C4-2B (cell line): ENCODE results near the gene AFF3.

Source experiments
- H3K27ac ChIP-seq: fragments of 450-650 bp; 2 replicates; pipeline ENCODE4 v1.5.1; 2017
- ZFX ChIP-seq: fragments of 450-650 bp; IDR thresholded peaks from 2 replicates; pipeline ENCODE4 v1.6.1; 2017
- TF ChIP-seq, protein P1 (sequence below): fragments of 450-650 bp; conservative IDR thresholded peaks from 2 replicates; pipeline ENCODE4 v1.5.1; 2017; ENCODE audit warnings: mild to moderate bottlenecking

AFF3 gene

DNA sequence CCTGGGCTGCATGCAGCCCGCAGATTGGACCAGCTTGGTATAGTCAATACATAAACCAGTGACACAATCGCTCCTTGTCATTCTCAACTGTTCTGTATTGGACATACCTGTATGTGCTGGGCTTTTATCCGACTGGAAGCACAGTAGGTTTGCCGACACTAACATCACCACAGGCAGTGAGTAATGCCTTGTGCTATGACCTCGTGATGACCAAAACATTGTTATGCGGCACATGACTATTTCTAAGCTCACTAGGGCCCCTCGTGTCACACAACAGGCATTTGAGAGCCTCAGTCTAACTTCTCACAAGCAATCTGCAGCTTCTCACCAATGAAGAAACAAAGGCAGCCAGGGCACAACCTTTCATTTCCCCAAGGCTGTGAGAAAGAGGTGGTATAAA lies 320.8 kb downstream of the AFF3 start:
- H3K27ac ChIP-seq = peak overlapping the region; percentile 15; the same call in 1 of the 2 replicates
- TF ChIP-seq ZFX = no peak
- TF ChIP-seq, protein P1, sequence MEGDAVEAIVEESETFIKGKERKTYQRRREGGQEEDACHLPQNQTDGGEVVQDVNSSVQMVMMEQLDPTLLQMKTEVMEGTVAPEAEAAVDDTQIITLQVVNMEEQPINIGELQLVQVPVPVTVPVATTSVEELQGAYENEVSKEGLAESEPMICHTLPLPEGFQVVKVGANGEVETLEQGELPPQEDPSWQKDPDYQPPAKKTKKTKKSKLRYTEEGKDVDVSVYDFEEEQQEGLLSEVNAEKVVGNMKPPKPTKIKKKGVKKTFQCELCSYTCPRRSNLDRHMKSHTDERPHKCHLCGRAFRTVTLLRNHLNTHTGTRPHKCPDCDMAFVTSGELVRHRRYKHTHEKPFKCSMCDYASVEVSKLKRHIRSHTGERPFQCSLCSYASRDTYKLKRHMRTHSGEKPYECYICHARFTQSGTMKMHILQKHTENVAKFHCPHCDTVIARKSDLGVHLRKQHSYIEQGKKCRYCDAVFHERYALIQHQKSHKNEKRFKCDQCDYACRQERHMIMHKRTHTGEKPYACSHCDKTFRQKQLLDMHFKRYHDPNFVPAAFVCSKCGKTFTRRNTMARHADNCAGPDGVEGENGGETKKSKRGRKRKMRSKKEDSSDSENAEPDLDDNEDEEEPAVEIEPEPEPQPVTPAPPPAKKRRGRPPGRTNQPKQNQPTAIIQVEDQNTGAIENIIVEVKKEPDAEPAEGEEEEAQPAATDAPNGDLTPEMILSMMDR = no peak

DNA sequence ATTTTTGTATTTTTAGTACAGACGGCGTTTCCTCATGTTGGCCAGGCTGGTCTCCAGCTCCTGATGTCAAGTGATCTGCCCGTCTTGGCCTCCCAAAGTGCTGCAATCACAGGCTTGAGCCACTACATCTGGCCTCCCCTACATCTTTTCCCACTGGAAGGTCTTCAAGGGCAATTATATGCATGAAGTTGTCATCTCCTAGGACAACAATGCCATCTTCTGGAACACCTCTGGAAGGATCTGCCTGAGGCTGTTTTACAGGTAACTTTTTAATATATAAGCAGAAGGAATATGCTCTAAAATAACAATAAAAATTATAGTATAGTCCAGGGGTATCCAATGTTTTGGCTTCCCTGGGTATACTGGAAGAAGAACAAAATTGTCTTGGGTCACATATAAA lies 321.4 kb downstream of the AFF3 start:
- TF ChIP-seq ZFX = no peak
- TF ChIP-seq, protein P1 = no peak
- no peak overlapping the region for H3K27ac ChIP-seq

DNA sequence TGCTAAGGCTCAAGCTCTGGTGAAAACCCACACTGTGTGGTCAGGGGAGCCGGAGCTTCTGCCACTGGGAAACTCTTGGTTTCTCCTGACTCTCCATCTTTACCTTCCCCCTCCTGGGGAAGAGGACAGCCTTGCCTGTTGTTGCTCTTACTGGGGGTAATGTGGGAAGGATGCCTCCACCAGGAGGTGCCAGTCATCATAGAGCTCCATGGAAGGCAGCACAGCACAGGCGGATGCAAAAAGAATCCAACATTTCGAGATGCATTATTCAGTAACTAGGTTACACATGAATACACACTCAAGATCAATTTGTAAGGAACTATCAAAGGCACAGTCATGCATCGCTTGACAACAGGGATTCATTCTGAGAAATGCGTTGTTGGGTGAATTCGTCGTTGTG lies 322.6 kb downstream of the AFF3 start:
- TF ChIP-seq, protein P1 = peak; percentile 4; the same call in 1 of the 2 replicates
- TF ChIP-seq ZFX = no peak

DNA sequence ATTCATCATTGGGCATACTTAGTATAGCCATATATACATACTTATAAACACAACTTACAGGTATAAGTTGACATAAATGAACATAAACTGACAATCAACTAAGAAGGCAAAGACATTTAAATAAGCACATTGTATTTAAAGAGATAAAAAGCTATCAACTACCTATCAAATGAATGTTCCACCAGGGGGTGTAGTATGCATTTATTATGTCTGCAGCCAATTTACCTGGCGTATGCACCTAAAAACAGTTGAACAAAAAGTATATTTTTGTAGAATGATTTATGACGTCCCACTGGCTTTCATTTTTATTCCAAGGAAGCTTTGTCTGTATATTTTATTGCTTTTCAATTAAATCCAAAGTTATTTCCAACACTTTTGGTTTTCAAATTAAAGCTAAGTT lies 323.5 kb downstream of the AFF3 start:
- TF ChIP-seq, protein P1 = peak; percentile 50
- TF ChIP-seq ZFX = no peak

More for the DNA sequence above, 322.6 kb downstream of the AFF3 start:
- H3K27ac ChIP-seq = no peak overlapping the region; the same call in 1 of the 2 replicates

DNA sequence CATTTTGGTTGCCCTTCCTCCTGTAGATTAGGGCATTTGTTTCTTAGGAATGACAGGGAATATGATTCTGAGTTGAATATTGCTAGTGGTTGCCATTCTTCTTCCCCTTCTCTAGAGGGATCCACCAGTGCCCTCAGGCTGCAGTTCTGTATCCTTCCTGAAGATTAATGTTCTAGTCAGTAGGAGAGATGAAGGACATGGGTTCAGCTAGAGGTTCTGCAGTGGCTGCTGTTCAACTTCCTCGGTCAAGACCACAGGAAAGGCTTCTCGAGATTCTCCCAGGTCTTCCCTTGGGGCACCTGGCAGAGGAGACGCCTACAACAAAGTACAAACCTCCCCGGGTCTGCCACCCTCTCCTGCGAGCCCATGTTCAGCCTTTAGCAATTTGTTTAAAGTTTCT lies 325.5 kb downstream of the AFF3 start:
- no peak overlapping the region for H3K27ac ChIP-seq
- TF ChIP-seq, protein P1 = no peak
- no peak for TF ChIP-seq ZFX

More for the DNA sequence above, 323.5 kb downstream of the AFF3 start:
- H3K27ac ChIP-seq = no peak overlapping the region

DNA sequence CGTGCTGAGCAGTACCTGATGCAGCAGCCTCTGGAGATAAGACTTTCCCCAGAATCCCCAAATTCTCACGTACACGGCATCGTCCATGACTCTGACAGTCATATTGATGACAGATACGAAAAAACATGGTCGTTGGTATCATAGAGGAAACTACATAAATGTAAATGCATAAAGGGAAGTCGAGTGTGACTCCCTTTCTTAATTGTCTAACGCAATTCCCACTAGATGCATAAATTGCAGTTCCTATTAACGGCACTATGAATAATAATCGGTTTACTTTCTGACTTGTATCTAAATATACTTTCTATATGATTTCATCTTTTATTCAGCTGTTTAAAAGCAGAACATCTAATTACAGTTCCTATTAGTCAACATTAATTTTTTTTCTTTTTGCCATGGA lies 330.0 kb downstream of the AFF3 start:
- no peak overlapping the region for H3K27ac ChIP-seq
- TF ChIP-seq ZFX = no peak
- TF ChIP-seq, protein P1 = no peak

DNA sequence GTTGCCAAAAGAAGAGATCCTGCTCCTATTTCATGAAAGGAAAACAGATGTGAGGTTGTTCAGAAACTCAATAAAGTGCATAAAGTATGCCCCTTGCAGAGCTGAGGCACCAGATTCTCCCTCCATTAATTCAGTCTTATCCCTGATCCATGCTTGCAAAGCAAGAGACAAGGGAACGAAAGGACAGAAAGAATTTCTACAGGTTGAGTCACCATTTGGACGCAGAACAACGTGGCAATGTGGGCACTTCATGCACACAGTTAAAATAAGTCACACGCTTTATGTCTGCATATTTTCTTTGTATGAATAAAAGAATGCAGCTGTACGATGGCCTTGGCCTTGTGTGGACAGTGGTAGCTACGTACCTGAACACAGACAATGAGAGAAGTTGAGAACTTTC lies 330.8 kb downstream of the AFF3 start:
- TF ChIP-seq, protein P1 = no peak
- TF ChIP-seq ZFX = no peak

More for the DNA sequence above, 330.8 kb downstream of the AFF3 start:
- no peak overlapping the region for H3K27ac ChIP-seq
